GM12864 (cell line): ENCODE data around the gene PPP1R9A.

Experiments
- DNase-seq: peaks from one replicate; pipeline ENCODE4 v3.0.0-alpha.2; 2011; ENCODE audit warnings: low read depth
- H3K4me3 ChIP-seq: 2 replicates; pipeline ENCODE4 v1.5.1; 2011; ENCODE audit warnings: mild to moderate bottlenecking, low read depth, low read length, control low read depth
- TF ChIP-seq, protein P1 (sequence below): IDR thresholded peaks from 2 replicates; pipeline ENCODE4 v1.5.1; 2011; ENCODE audit warnings: low read depth, mild to moderate bottlenecking, moderate library complexity, low read length, control low read depth, inconsistent platforms; ENCODE audit errors: missing control alignments

Gene PPP1R9A

DNA sequence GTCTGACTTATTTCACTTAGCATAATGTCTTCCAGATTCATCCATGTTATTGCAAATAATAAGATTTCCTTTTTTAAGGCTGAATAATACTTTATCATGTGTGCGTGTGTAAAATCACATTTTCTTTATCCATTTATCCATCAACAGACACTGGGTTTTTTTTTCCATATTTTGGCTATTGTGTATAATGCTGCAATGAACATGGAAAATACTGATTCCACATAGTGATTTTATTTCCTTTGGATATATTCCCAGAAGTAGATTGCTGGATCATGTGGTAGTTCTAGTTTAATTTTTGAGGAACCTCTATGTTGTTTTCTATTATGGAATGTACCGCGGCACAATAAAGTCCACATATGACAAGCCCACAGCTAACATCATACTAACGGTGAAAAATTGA is 236.9 kb downstream of the PPP1R9A start:
- TF ChIP-seq, protein P1, sequence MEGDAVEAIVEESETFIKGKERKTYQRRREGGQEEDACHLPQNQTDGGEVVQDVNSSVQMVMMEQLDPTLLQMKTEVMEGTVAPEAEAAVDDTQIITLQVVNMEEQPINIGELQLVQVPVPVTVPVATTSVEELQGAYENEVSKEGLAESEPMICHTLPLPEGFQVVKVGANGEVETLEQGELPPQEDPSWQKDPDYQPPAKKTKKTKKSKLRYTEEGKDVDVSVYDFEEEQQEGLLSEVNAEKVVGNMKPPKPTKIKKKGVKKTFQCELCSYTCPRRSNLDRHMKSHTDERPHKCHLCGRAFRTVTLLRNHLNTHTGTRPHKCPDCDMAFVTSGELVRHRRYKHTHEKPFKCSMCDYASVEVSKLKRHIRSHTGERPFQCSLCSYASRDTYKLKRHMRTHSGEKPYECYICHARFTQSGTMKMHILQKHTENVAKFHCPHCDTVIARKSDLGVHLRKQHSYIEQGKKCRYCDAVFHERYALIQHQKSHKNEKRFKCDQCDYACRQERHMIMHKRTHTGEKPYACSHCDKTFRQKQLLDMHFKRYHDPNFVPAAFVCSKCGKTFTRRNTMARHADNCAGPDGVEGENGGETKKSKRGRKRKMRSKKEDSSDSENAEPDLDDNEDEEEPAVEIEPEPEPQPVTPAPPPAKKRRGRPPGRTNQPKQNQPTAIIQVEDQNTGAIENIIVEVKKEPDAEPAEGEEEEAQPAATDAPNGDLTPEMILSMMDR: no peak
- H3K4me3 ChIP-seq: no peak overlapping the region
- DNase-seq: no peak

DNA sequence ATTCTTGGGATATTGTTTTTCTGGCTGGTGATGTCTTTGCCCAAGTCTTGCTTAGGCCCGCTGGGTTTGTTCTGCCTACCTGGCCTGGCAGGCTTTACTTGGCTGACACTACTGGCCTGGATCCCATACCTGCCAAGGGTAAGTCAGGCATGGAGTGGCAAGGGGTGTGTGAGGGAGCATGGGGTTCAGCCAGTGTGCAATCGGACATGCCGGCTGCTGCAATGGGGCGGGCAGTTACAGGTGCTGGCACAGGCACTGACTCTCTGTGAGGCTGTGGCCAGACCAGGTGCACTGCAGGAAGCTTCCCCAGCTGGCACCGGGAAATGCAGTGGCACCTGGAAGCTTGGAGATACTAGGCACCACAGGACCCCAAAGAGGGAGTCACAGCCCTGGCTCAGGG is 248.6 kb downstream of the PPP1R9A start:
- no peak overlapping the region for H3K4me3 ChIP-seq
- TF ChIP-seq, protein P1: no peak
- DNase-seq: no peak

DNA sequence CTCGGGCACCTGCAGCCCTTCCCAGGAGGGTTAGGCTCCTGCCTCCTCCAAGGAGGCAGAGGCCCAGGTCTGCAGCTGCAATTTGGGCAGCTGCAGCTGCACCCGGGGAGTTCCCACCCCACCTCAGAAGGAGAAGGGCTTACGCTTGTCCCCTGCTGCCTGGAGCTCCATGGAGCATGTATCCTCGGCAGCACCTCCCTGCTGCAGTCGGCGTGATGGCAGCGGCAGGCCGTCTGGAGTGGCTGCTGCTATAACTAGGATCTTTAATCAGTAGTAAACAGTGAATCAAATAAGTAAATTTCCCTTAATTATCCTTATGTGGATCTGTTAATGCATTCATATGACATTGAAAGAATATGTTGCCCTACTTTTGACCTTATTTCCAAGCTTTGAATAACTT is 250.0 kb downstream of the PPP1R9A start:
- no peak overlapping the region for H3K4me3 ChIP-seq
- TF ChIP-seq, protein P1: no peak

DNA sequence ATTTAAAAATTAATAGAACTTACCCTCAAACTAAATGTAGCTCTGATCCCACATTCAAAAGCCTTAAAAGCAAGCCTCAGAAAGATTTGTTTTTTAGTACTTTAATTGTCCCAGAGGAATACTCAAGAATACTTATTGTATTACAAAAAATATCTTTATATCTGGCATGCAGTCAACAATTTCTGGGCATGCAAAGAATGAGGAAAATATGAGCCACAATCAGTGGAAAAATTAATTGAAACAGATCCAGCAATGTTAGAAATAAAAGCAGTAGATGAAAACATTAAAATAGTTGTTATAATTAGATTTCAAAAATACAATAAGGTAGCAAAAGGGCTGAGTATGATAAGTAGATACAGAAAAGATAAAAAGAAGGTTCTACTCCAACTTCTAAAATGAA is 262.3 kb downstream of the PPP1R9A start:
- TF ChIP-seq, protein P1: no peak
- no peak overlapping the region for H3K4me3 ChIP-seq
- DNase-seq: no peak

More for the DNA sequence above, 250.0 kb downstream of the PPP1R9A start:
- DNase-seq: no peak

DNA sequence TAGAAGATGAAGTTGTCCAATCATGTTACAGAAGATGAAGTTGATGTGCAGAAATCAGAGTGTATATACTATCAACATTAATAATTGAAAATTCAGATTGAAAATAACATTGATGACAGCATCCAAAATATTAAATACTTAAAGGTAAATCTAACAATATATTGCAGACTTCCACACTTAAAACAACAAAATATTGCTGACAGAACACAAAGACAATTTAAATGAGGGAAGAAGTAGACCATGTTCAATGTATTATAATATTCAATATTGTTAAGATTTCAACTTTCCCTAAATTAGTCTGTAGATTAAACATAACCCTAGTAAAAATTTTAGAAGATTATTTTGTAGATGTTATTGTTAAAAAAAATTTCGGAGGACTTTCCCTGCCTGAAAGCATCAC is 265.0 kb downstream of the PPP1R9A start:
- DNase-seq: no peak
- TF ChIP-seq, protein P1: no peak
- no peak overlapping the region for H3K4me3 ChIP-seq

DNA sequence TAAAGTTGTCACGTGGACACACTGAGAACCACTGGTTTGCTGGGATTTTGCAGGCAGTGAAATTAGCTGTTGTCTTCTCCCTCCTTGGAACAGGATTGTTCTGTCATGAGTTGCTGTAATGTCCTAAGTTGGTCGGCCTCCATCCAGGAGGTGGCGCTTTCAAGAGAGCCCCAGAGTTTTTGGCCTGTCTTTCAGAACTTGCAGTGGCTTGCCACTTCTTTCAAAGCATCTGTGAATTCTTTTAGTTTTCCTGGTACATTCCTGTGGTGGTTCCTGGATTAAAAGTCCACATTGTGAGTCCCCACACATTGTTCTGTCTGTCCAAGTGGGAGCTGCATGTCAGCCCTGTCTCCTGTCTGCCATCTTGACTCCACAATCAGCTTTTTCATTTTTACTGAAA is 283.1 kb downstream of the PPP1R9A start:
- no peak for DNase-seq
- no peak overlapping the region for H3K4me3 ChIP-seq
- TF ChIP-seq, protein P1: peak; percentile 24

DNA sequence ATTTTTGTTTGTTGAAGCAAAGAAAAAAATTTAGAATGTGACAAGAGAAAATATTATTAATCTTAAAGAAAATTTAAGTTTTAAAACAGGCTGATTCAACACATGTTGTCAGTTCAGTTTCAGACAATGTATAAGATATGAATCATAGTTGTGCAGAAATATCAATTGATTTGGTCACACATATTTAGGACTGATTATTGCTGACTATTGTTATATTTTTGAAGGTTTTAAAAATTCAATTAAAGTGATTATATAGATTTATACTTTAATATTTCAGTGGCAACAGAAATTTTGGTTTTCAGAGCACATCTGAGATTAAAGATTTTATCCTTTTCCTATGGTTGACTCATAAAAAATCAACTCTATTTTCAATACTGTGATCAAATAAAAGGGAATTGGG is 284.4 kb downstream of the PPP1R9A start:
- TF ChIP-seq, protein P1: no peak
- H3K4me3 ChIP-seq: no peak overlapping the region
- no peak for DNase-seq
